ENCODE results near the gene GAGE2A.
"Not testable (repeated sequence)": the region's sequence is repeated elsewhere in the genome, so short reads cannot be mapped to it uniquely, and the experiment has no call there.

GRCh38 chrX:49569152-49569551 is 20.1 kb upstream of the GAGE2A start:
- TF ChIP-seq CTCF, POLR2AphosphoS5, POLR2A (IDR thresholded peaks at IDR 0.05): not testable (repeated sequence)

Measured in breast epithelium (tissue), 3 donors.